ENCODE measurements around the gene LRP10.

Gene LRP10

GRCh38 chr14:22923746-22924145, 52.2 kb downstream of the LRP10 start:
- DNase-seq: no peak

DNA sequence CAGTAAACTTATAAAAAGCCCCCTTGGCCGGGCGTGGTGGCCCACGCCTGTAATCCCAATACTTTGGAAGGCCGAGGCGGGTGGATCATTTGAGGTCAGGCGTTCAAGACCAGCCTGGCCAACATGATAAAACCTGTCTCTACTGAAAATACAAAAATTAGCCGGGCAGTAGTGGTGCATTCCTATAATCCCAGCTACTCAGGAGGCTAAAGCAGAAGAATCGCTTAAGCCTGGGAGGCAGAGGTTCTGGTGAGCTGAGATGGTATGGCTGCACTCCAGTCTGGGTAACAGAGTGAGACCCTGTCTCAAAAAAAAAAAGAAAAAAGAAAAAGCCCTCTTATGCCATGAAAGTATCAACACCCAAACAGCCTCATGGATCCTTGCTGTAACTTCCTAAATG, 54.0 kb downstream of the LRP10 start:
- no peak for DNase-seq

DNA sequence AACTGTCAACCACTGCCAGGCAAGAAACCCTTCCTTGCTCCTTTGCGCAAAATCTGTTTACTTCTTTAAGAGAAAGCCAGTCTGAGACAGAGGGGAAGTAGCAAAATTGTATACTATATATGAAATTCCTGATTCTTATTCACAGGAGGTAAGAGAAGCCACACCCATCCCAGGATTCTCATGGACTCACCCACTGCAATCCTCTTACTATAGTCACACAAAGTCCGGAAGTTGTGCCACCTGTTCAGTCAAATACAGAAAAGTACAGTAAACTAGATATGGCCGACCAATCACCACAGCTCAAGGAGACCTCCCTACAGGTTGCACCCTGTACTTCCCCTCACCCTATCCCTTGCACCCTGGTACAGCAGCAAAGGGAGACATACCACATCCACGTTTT, 54.8 kb downstream of the LRP10 start:
- no peak for DNase-seq

DNA sequence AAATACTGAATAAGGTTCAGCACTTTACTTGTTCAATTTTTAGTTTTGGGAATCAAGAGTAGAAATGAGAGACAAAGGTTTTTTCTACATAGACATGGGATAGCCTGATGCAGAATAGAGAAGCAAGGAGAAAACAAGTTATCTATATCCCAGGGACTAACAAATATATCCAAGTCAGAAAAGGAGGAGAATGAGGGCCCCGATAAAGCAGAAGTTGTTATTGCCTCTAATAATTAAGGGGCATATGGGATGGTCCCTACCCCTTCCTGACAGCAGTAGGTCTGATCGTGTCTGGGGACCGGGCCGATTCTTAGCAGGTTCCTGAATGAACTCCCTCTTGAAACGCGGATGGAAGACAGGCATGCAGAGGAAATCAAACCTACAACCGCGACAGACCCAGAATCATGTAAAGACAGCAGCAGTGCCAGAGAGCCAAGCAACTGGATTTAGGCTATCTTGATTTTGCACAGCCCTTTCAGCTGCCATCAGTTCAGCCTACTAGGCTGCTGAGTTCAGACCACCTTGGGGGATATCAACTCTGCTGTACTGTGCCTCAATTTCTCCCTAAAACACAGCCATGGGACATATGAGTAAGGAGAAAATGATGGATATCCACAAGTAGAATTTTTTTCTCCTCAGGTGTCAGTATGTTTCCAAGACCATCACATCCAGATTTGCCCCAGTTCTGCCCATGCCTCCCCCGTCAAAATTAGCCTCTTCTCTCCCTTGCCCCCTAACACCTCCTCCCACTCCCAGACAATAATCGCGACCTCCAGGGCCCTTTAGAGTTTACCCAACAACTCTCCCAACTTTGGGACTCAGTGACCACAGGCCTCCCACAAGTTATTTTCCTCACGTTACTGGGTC, 56.9 kb downstream of the LRP10 start:
- no peak for DNase-seq

DNA sequence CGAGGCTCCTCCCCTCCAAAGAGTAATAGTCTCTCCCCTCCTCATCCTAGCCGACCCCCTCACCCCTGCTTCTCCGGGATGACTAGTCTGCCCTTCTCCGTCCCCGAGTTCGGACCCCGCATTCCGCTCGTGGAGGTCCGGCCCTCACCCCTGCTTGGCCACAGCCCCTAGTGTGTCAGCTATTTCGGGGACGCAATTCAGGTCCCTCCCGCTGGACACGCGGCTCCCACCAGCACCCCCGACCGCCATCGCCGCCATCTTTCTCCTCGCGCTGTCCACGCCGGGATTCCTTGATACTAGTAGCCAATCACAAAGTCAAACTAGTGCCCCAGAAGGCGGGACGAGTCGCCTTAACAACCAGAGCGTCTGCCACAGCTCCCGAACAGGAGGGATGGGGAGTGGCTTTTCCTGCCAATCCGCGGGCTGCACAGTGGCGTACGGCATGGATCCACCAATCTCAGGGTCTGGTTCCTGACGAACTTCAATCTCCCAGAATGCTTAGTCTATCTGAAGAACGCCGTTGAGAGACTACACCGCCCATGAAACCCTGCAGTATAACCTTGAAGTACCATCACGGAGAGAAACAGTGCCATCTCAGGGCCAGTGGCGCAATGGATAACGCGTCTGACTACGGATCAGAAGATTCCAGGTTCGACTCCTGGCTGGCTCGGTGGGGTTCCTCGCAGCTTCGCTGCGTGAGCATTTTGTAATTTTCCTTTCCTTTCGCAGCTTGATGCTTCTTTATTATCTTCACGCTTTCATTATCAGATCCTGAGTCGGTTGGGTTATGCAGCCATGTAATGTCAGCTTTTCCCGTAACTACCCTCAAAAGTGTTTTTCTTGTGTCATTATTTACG, 57.8 kb downstream of the LRP10 start, which contains the start of gene PRMT5:
TSS of gene PRMT5 (minus strand) at position 273 of the 857 bp plus-strand sequence. CDS start at position 258, 15 bp downstream.
- DNase-seq: peak; percentile 98 to 100 (median 99)

DNA sequence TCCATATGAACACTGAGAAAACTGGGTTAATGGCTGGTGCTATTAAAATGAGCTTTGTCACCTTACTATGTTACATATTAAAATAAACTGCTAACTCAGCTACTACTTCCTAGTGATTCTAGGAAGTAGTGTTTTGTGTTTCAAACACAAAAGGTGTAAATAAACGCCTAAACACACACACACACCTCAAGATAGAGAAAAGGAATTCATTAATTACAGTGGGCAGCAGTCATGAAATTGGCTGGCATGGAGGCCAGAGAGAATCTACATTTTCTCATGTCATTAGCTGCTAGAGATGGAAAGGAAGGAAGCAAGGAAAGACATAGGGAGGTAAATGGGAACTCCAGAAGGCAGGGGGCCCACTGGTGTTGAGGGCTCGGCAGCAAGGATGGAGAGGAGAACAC, 58.4 kb downstream of the LRP10 start:
- DNase-seq: no peak

Data from suppressor macrophage treated with lipopolysaccharide for 1 hour (primary cell).